A549 (cell line): ENCODE data around the gene FGG.

Source experiments
- EP300 ChIP-seq, 2 experiments: fragments of >200 bp; sonication (Bioruptor Twin); formaldehyde crosslinking; IDR thresholded peaks; 2 replicates in 1 of 2; 3 replicates in 1 of 2; pipeline ENCODE4 v1.6.1; 2016 to 2017
- JUNB ChIP-seq: fragments of >200 bp; sonication (Bioruptor Twin); formaldehyde crosslinking; IDR thresholded peaks from 2 replicates; pipeline ENCODE4 v1.6.1; 2016
- POLR2A ChIP-seq: IDR thresholded peaks from 2 replicates; pipeline ENCODE4 v1.6.1; 2012; ENCODE audit warnings: mild to moderate bottlenecking, low read length
- TF ChIP-seq, protein P1 (sequence below): fragments of >200 bp; sonication (Bioruptor Twin); formaldehyde crosslinking; IDR thresholded peaks from 3 replicates; pipeline ENCODE4 v1.5.1; 2016

DNA sequence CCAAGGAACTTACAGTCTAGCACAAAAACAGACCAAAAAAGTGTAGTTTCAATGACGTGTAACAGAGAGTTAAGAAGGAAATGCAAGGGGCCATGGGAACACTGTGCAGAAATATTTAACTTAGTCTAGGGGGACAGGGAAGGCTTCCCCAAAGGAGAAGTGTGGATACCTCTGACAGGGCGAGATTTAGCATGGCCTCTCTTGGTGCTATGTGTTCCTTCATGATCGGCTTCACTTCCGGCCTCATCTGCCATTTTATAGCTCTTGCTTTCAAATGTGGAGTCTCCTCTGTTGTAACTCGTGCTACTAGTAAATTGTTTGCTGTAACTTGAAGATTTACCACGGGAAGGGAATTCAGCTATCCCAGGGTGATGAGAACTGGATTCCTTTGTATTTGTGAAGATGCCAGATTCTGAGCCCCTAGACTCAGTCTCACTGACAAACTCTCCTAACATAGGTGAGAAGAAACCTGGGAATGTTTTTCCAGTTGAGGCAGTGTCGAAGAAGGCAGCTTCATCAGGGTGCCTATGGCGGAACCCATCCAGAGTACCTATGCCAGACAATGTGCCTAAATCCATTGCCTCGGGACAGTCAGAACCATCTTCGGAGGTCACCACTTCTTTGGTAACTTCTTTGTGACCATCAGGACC is 27.0 kb downstream of the FGG start:
- TF ChIP-seq, protein P1, sequence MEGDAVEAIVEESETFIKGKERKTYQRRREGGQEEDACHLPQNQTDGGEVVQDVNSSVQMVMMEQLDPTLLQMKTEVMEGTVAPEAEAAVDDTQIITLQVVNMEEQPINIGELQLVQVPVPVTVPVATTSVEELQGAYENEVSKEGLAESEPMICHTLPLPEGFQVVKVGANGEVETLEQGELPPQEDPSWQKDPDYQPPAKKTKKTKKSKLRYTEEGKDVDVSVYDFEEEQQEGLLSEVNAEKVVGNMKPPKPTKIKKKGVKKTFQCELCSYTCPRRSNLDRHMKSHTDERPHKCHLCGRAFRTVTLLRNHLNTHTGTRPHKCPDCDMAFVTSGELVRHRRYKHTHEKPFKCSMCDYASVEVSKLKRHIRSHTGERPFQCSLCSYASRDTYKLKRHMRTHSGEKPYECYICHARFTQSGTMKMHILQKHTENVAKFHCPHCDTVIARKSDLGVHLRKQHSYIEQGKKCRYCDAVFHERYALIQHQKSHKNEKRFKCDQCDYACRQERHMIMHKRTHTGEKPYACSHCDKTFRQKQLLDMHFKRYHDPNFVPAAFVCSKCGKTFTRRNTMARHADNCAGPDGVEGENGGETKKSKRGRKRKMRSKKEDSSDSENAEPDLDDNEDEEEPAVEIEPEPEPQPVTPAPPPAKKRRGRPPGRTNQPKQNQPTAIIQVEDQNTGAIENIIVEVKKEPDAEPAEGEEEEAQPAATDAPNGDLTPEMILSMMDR = no peak
- TF ChIP-seq POLR2A (no peak), JUNB (no peak), EP300 (IDR thresholded peaks at IDR 0.05) (no peak)
